Caco-2 (cell line): ENCODE data around the gene ZNF599. TPM values are rescaled to one million over a fixed set of nuclear protein-coding genes. Genes with fewer than 3 reads are reported as not detected.

Experiments used
- BruUV-seq: library from RNA; stranded (reverse); fragments of 400-500 nt; replicated peaks from 2 replicates; lab custom pipeline; 2021; lab: Mats Ljungman, UMichigan
- CTCF ChIA-PET: fragments of 300-600 bp; sonication (Branson Sonifier 250); formaldehyde crosslinking; loops from one replicate; lab custom pipeline; 2022; ENCODE audit warnings: antibody characterized with exemption; lab: Charles Lee
- POLR2A ChIA-PET: fragments of 300-600 bp; sonication (Branson Sonifier 250); formaldehyde crosslinking; loops from one replicate; lab custom pipeline; 2022; ENCODE audit warnings: antibody characterized with exemption; lab: Charles Lee
- DNase-seq, 2 experiments: peaks; one replicate each; pipeline versions ENCODE4 v3.0.0 to v3.0.0-alpha.2; 2020 to 2022
- H3K27me3 ChIP-seq: replicated peaks from 2 replicates; pipeline ENCODE4 v1.6.0; 2011; ENCODE audit warnings: low read length; ENCODE audit not compliant: control insufficient read depth, insufficient read depth
- H3K36me3 ChIP-seq: 2 replicates; pipeline ENCODE4 v1.5.1; 2011; ENCODE audit warnings: low read length; ENCODE audit not compliant: control insufficient read depth, insufficient read depth
- H3K4me1 ChIP-seq: fragments of 250-450 bp; sonication (Bioruptor Pico); 2 replicates; pipeline ENCODE4 v1.5.1; 2020; ENCODE audit warnings: mild to moderate bottlenecking
- H3K4me3 ChIP-seq: 2 replicates; pipeline ENCODE4 v1.5.1; 2011; ENCODE audit warnings: low read depth, mild to moderate bottlenecking, control low read depth, low read length
- H3K9me3 ChIP-seq: fragments of 250-450 bp; sonication (Bioruptor Pico); 2 replicates; pipeline ENCODE4 v1.5.1; 2020; ENCODE audit warnings: mild to moderate bottlenecking, moderate library complexity
- H3K27ac Mint-ChIP-seq: one replicate; pipeline ENCODE4 v1.8.0; 2022; ENCODE audit warnings: mixed read lengths; ENCODE audit not compliant: unreplicated experiment
- H3K27me3 Mint-ChIP-seq: one replicate; pipeline ENCODE4 v1.8.0; 2022; ENCODE audit warnings: mixed read lengths; ENCODE audit not compliant: insufficient read depth, unreplicated experiment
- H3K36me3 Mint-ChIP-seq: one replicate; pipeline ENCODE4 v1.8.0; 2022; ENCODE audit warnings: mild to moderate bottlenecking, mixed read lengths; ENCODE audit not compliant: insufficient read depth, unreplicated experiment
- H3K4me1 Mint-ChIP-seq: one replicate; pipeline ENCODE4 v1.8.0; 2022; ENCODE audit warnings: low read depth, mixed read lengths; ENCODE audit not compliant: unreplicated experiment
- H3K4me3 Mint-ChIP-seq: one replicate; pipeline ENCODE4 v1.8.0; 2022; ENCODE audit warnings: mild to moderate bottlenecking, moderate library complexity, mixed read lengths; ENCODE audit not compliant: unreplicated experiment
- H3K9me3 Mint-ChIP-seq: one replicate; pipeline ENCODE4 v1.8.0; 2022; ENCODE audit warnings: mixed read lengths; ENCODE audit not compliant: unreplicated experiment
- intact Hi-C: fragments of 100-400 bp; cut with micrococcal nuclease; formaldehyde crosslinking; loops from one replicate; pipeline ENCODE4 v1.10.0; 2022; ENCODE audit not compliant: unreplicated experiment
- total RNA-seq: library from RNA; stranded (reverse); gene quantifications from 2 replicates; pipeline ENCODE4 v1.2.3, GENCODE V29; 2022
- TF ChIP-seq, protein P1 (sequence below), 2 experiments: fragments of 200-600 bp in 1 of 2; IDR thresholded peaks; 1 replicate in 1 of 2; 2 replicates in 1 of 2; pipeline versions ENCODE4 v1.5.1 to v1.8.0; 2011 to 2022; ENCODE audit warnings: antibody characterized with exemption in 1 of 2, control low read depth in 1 of 2, inconsistent platforms in 1 of 2, low read depth in 1 of 2, low read length in 1 of 2, mild to moderate bottlenecking in 1 of 2, moderate library complexity in 1 of 2; ENCODE audit not compliant: insufficient read depth in 1 of 2, severe bottlenecking in 1 of 2, unreplicated experiment in 1 of 2

ZNF599 gene
- total RNA-seq, 1 experiment from 2014 or later = 5.0 TPM

- H3K27ac Mint-ChIP-seq = no peak overlapping the region
- no peaks in the 10 kb centered on the region for H3K9me3 ChIP-seq
- ChIA-PET CTCF (interaction anchor here (0.7 kb wide), 1 partner anchor 1100 kb away, joined by 3 read pairs; no protein-coding TSS in a partner anchor), POLR2A (no interaction called here)
- H3K27me3 Mint-ChIP-seq = peaks cover 8% of the 10 kb centered on the region
- intact Hi-C loops = no loop called here
- peaks cover 1% of the 10 kb centered on the region; the same call in 1 of the 2 replicates for H3K27me3 ChIP-seq
- H3K4me3 Mint-ChIP-seq = no peak overlapping the region
- no peaks in the 10 kb centered on the region; the same call in 1 of the 2 replicates for H3K36me3 ChIP-seq
- H3K4me1 Mint-ChIP-seq = no peaks in the 10 kb centered on the region
- H3K36me3 Mint-ChIP-seq = peaks cover 6% of the 10 kb centered on the region
- H3K9me3 Mint-ChIP-seq = peaks cover 10% of the 10 kb centered on the region
- no TSS peak for BruUV-seq
- H3K4me3 ChIP-seq = no peak overlapping the region
- TF ChIP-seq, protein P1, sequence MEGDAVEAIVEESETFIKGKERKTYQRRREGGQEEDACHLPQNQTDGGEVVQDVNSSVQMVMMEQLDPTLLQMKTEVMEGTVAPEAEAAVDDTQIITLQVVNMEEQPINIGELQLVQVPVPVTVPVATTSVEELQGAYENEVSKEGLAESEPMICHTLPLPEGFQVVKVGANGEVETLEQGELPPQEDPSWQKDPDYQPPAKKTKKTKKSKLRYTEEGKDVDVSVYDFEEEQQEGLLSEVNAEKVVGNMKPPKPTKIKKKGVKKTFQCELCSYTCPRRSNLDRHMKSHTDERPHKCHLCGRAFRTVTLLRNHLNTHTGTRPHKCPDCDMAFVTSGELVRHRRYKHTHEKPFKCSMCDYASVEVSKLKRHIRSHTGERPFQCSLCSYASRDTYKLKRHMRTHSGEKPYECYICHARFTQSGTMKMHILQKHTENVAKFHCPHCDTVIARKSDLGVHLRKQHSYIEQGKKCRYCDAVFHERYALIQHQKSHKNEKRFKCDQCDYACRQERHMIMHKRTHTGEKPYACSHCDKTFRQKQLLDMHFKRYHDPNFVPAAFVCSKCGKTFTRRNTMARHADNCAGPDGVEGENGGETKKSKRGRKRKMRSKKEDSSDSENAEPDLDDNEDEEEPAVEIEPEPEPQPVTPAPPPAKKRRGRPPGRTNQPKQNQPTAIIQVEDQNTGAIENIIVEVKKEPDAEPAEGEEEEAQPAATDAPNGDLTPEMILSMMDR (IDR thresholded peaks at IDR 0.05; ENCODE audit: insufficient read depth in 1 of 2, low read depth in 1 of 2, low read length in 1 of 2, severe bottlenecking in 1 of 2, unreplicated experiment in 1 of 2) = no peak
- no peak for DNase-seq
- H3K4me1 ChIP-seq = no peaks in the 10 kb centered on the region
Measured at GRCh38 chr19:34778342-34778741, 5.3 kb upstream of the ZNF599 start.

GRCh38 chr19:34774857-34775256, 1.8 kb upstream of the ZNF599 start:
- ChIA-PET CTCF (no interaction called here), POLR2A (no interaction called here)
- TF ChIP-seq, protein P1 (IDR thresholded peaks at IDR 0.05; ENCODE audit: insufficient read depth in 1 of 2, low read depth in 1 of 2, low read length in 1 of 2, severe bottlenecking in 1 of 2, unreplicated experiment in 1 of 2) = no peak
- Mint-ChIP-seq H3K27me3 (no peaks in the 10 kb centered on the region), H3K4me3 (no peak overlapping the region), H3K9me3 (no peaks in the 10 kb centered on the region), H3K27ac (no peak overlapping the region), H3K36me3 (peaks cover 6% of the 10 kb centered on the region), H3K4me1 (peaks cover 11% of the 10 kb centered on the region)
- H3K9me3 ChIP-seq = no peaks in the 10 kb centered on the region
- peaks cover 6% of the 10 kb centered on the region; the same call in 1 of the 2 replicates for H3K4me1 ChIP-seq
- intact Hi-C loops = no loop called here
- no peak overlapping the region for H3K4me3 ChIP-seq
- no TSS peak for BruUV-seq
- no peak for DNase-seq
- H3K27me3 ChIP-seq = peaks cover 1% of the 10 kb centered on the region; the same call in 1 of the 2 replicates
- no peaks in the 10 kb centered on the region for H3K36me3 ChIP-seq

- no peak overlapping the region; the same call in 1 of the 2 replicates for H3K4me3 ChIP-seq
- peaks cover 1% of the 10 kb centered on the region; the same call in 1 of the 2 replicates for H3K27me3 ChIP-seq
- intact Hi-C loops = loop anchor here (1.0 to 2.0 kb wide), 2 partner anchors 39 to 97 kb away; partner anchors contain the start of genes SCGB2B2, ZNF181 and ZNF302
- no TSS peak for BruUV-seq
- ChIA-PET POLR2A (no interaction called here), CTCF (no interaction called here)
- peaks cover 6% of the 10 kb centered on the region; the same call in 1 of the 2 replicates for H3K4me1 ChIP-seq
- H3K9me3 ChIP-seq = no peaks in the 10 kb centered on the region
- no peak for DNase-seq
- H3K4me1 Mint-ChIP-seq = peaks cover 11% of the 10 kb centered on the region
- H3K9me3 Mint-ChIP-seq = no peaks in the 10 kb centered on the region
- H3K4me3 Mint-ChIP-seq = peak overlapping the region; percentile 86
- H3K36me3 Mint-ChIP-seq = peaks cover 6% of the 10 kb centered on the region
- H3K27ac Mint-ChIP-seq = no peak overlapping the region
- no peaks in the 10 kb centered on the region for H3K27me3 Mint-ChIP-seq
- no peaks in the 10 kb centered on the region; the same call in 1 of the 2 replicates for H3K36me3 ChIP-seq
- TF ChIP-seq, protein P1 (IDR thresholded peaks at IDR 0.05; ENCODE audit: insufficient read depth in 1 of 2, low read depth in 1 of 2, low read length in 1 of 2, severe bottlenecking in 1 of 2, unreplicated experiment in 1 of 2) = no peak
Measured at GRCh38 chr19:34773555-34773864, 495 bp upstream of the ZNF599 start.
